NCI-H460 (cell line): ENCODE data around the gene ADCK2. TPM values are rescaled to one million over a fixed set of nuclear protein-coding genes. Genes with fewer than 3 reads are reported as not detected.
A peak's percentile ranks its signal among the peaks of the same experiment; 100 is the strongest.
"Not testable (repeated sequence)": the region's sequence is repeated elsewhere in the genome, so short reads cannot be mapped to it uniquely, and the experiment has no call there.

Source experiments
- DNase-seq: peaks from one replicate; pipeline ENCODE4 v3.0.0-alpha.2; 2016; ENCODE audit warnings: low read depth; ENCODE audit errors: extremely low read depth
- total RNA-seq: library from RNA; depleted of rRNA; stranded (reverse); fragments of >200 nt; shearing (Covaris generic); gene quantifications from 2 replicates; pipeline ENCODE4 v1.2.3, GENCODE V29; 2014

Gene ADCK2
- total RNA-seq, 1 experiment from 2014 or later: 25.3 TPM

DNA sequence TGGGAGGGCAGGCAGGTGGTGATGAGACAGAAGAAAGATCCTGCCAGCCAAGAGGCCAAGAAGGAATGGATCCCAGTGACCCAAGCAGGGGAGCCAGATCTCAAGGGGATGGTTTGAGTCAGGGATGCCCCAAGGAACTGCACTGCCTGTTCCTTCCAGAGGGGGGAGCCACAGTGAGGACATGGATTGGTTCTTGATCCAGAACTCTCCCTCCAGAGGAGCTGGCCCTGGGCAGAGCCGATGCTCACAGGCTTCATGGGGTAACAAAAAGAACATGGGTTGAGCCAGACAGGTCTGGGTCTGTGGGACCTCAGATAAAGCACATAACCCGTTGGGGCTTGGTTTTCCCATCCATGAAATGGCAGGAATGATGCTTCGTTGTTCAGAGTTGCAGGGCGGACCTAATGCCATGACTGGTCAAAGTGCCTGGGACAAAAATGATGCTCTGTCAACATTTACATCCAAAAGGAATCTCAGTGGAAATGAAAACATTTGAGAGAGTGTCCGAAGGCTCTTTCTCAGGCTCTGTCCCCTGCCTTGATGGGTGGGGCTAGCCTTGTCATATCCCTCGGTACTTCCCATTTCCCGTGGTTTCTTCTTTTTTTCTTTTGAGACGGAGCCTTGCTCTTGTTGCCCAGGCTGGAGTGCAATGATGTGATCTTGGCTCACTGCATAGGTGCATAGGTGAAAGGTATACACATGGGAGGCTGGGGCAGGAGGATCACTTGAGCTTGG, 27.4 kb upstream of the ADCK2 start:
- peak; percentile 8 for DNase-seq

DNA sequence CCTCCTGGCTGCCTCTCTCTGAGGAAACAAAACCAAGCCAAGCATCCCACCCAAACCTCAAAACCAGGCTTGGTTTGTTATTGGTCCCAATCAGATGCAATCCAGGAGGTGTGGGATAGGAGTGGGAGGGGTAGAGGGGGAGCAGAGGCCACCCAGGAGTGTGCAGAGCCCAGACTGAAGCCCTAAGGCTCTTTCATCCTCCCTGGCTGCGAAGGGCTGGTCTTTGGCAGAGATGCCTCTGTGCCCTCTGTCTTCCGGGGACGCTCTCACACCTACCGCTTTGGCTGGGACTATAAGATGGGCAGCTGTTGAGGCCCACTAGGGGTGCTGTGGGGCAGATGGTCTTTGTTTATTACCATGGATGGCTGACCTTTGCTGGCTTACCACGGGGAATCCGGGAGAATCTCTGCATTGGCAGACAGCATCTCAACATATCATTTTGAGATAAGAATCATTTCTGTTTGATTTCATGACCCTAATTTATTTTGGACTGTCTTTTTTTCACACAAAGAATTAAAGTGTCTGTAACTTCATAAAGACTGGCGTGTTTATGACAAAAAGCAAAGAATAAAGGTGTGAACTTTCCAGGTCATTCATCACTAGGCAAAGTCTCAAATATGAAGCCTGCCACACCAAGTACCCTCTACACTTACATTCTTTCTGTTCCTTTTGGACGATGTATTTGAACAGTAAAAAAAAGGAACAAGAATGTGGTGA, 25.7 kb upstream of the ADCK2 start:
- DNase-seq: peak; percentile 49

DNA sequence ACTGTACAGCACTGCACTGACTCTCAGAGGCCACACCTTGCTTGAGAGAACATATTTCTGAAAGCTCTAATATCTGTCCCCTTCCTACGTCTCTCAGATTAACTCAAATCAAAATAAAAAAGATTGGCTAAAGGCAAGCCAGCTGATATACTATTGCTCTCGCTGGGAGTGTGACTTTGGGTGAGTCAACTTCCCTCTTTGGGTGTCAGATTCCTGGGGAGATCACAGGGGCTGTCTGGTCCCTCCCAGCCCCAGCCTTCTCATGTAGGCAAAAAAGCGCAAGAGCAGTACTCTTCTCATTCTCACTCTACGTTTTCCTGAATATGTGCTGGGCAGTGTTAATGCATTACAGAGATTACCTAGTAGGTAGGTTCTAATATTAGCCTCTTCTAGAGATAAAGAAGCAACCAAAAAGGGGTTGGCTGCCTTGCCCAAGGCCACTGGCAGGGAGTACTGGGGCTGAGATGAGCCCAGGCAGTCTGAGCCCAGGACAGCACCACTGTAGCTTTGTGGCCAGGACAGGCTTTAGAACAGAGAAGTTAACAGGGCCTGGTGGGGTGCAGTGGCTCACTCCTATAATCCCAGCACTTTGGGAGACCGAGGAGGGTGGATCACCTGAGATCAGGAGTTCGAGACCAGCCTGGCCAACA, 23.1 kb upstream of the ADCK2 start:
- DNase-seq: no peak

DNA sequence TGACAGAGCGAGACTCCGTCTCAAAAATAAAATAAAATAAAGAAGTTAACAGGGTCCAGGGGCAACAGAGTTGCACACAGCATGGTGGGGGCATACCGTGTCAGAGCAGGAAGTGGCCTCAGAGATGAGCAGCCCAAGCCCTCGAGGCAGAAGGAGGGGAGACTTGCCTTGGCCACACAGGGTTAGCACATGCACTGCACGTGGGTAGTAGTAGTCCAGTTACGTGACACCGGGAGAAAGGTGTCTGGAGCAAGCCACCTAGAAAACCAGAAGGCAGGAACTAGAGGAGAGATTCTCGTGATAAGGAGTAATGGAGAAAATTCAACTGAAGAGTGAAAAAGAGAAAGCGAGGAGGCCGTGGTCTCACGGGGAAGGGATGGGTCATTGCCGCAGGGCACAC, 22.4 kb upstream of the ADCK2 start:
- no peak for DNase-seq

GRCh38 chr7:140653319-140654108, 19.2 kb upstream of the ADCK2 start:
- peak; percentile 75 for DNase-seq

DNA sequence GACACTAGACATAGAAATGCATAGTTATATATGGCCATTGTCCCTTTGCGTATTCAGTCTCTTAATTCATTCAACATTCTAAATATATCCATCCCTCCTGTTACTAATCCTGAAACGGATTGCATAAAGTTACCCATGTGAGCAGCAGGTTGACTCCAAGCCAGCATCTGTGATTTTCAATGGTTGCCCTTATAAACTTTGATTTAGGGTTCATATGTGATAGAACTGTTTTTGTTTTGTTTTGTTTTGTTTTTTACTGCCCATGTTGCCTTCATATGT, 18.7 kb upstream of the ADCK2 start:
- DNase-seq: no peak

- no peak for DNase-seq
These were observed 18.1 kb upstream of the ADCK2 start for GRCh38 chr7:140654661-140655060.

GRCh38 chr7:140655511-140656408, 17.0 kb upstream of the ADCK2 start:
- DNase-seq: no peak

GRCh38 chr7:140656548-140657515, 15.9 kb upstream of the ADCK2 start:
- DNase-seq: no peak

DNA sequence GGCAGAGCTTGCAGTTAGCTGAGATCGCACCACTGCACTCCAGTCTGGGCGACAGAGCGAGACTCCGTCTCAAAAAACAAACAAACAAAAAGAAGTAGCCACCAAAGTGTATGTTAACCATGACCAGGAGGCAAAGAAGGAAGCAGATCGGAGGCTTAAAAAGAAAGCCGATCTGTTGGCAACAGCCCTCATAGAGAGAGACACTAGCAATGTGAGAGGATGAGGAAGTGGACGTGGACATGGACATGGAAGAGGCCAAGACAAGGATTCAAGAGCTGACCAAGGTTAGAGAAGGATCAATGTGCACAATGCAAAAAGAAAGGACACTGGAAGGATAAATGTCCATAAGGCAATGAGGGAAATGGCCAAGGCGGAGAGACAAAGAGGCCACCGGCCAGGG, 14.9 kb upstream of the ADCK2 start:
- no peak for DNase-seq

DNA sequence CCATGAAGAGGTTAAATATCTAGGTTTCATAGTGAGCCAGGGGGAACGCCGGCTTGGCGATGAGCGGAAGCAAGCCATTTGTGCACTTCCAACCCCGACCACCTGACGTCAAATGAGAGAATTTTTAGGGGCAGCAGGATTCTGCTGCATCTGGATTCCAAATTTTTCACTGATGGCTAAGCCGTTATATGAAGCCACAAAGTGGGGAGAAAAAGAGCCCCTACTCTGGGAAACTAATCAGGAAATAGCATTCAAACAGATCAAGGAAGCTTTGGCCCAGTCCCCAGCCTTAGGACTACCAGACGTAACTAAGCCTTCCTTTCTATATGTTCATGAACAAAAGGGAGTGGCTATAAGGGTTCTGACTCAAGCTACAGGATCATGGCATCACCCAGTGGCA, 12.9 kb upstream of the ADCK2 start:
- DNase-seq: no peak

DNA sequence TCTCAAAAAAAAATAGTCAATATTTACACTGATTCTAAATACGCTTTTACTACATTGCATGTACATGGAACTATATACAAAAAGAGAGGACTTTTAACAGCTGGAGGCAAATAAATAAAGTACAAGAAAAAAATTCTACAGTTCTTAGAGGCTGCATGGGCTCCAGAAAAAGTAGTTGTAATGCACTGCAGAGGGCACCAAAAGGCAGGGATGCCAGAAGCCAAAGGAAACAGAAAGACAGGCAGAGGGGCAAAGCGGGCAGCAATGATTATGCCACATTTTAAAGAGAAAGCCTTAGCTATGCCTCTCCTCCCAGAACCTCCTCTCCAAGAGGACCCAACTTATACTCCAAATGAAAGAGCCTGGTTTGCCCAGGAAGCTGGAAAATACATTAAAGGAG, 11.6 kb upstream of the ADCK2 start:
- DNase-seq: no peak

GRCh38 chr7:140662938-140663337, 9.8 kb upstream of the ADCK2 start:
- DNase-seq: not testable (repeated sequence)

DNA sequence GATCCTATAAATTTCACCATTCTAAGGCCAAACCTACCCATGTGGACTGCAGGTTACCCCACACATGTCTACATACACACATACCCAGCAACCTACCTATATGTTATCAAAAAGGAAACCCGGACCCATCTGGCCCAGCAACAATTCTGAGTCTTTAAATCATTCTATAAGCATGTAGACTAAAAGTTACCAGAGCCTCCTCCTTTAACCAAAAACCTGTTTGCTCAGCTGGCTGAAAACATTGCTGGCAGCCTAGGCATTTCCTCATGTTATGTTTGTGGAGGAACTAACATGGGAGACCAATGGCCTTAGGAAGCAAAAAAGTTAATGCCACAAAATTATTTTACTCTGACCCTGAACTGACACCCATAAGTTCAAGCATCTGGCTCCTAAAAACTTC, 5.3 kb upstream of the ADCK2 start:
- no peak for DNase-seq

- no peak for DNase-seq
These were observed 4.1 kb upstream of the ADCK2 start for GRCh38 chr7:140668641-140669040.

DNA sequence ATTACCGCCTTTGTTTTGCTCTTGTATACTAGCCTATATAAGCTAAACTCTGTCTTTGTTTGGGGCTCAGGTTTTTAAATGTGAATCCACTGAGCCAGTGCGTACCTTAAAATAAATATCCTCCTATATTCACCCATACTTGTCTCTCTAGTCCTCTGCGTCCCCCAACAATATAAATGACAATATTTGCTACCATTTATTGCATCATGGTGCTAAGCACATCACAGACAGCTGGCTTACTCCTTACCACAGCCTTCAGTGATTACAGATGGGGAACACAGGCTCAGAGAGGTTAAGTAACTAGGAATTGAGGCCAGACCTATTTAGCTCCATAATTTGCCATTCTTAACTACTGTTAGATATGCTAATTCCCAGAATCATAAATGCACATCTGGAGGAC, 3.4 kb upstream of the ADCK2 start:
- no peak for DNase-seq

GRCh38 chr7:140669862-140670261, 2.9 kb upstream of the ADCK2 start:
- not testable (repeated sequence) for DNase-seq

GRCh38 chr7:140670343-140670935, 2.3 kb upstream of the ADCK2 start:
- no peak for DNase-seq

DNA sequence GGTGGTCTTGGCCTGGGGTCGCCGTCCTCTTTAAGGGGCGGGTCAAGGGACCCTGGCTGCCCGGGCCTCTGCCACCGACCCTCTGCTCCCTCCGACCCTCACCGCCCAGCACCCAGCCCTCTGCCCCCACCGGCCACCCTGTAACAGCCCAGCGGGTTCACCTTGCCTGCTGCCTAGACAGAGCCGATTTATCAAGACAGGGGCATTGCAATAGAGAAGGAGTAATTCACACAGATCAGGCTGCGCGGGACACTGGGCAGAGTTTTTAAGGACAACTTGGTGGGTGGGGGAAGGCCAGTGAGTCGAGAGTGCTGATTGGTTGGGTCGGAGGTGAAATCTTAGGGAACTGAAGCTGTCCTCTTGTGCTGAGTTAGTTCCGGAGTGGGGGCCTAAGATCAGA, 779 bp upstream of the ADCK2 start:
- DNase-seq: no peak
